Liver (tissue), 9 donors: Measurements from ENCODE around the gene GON4L. TPM values are rescaled to one million over a fixed set of nuclear protein-coding genes. Genes with fewer than 3 reads are reported as not detected.

Experiments used
- DNase-seq: peaks from one replicate; pipeline ENCODE4 v3.0.0-alpha.2; 2017; ENCODE audit warnings: low spot score
- H3K27ac ChIP-seq, 2 donors: one replicate each; pipeline ENCODE4 v1.7.0; 2013; ENCODE audit warnings: inconsistent platforms in 2 of 2, low read length in 2 of 2, control low read depth in 1 of 2, low read depth in 1 of 2, mild to moderate bottlenecking in 1 of 2
- H3K27me3 ChIP-seq, 4 donors: one replicate each; pipeline versions ENCODE4 v1.6.1 to v1.7.0; 2013; ENCODE audit warnings: low read length in 3 of 4, inconsistent platforms in 1 of 4, mild to moderate bottlenecking in 1 of 4, moderate library complexity in 1 of 4; ENCODE audit not compliant: control insufficient read depth in 4 of 4, insufficient read depth in 4 of 4
- H3K36me3 ChIP-seq, 4 donors: one replicate each; pipeline versions ENCODE4 v1.6.1 to v1.7.0; 2013; ENCODE audit warnings: low read length in 3 of 4, mild to moderate bottlenecking in 3 of 4, low read depth in 1 of 4, moderate library complexity in 1 of 4; ENCODE audit not compliant: control insufficient read depth in 4 of 4, insufficient read depth in 3 of 4
- H3K4me1 ChIP-seq, 4 donors: one replicate each; pipeline versions ENCODE4 v1.6.1 to v1.7.0; 2013; ENCODE audit warnings: low read length in 3 of 4, mild to moderate bottlenecking in 3 of 4, moderate library complexity in 1 of 4; ENCODE audit not compliant: control insufficient read depth in 4 of 4, insufficient read depth in 4 of 4
- H3K4me3 ChIP-seq, 3 donors: one replicate each; pipeline versions ENCODE4 v1.6.1 to v1.7.0; 2013; ENCODE audit warnings: low read length in 3 of 3, control low read depth in 1 of 3, low read depth in 1 of 3, mild to moderate bottlenecking in 1 of 3
- H3K9ac ChIP-seq, 2 donors: one replicate each; pipeline ENCODE4 v1.7.0; 2013; ENCODE audit warnings: low read length in 2 of 2, mild to moderate bottlenecking in 2 of 2, moderate library complexity in 2 of 2, control low read depth in 1 of 2, low read depth in 1 of 2
- H3K9me3 ChIP-seq, 4 donors: one replicate each; pipeline versions ENCODE4 v1.6.1 to v1.7.0; 2013; ENCODE audit warnings: low read length in 3 of 4; ENCODE audit not compliant: control insufficient read depth in 4 of 4
- ATF3 ChIP-seq: IDR thresholded peaks from 2 replicates; pipeline ENCODE4 v1.6.1; 2016; ENCODE audit warnings: antibody characterized with exemption
- CTCF ChIP-seq: fragments of 150-350 bp; IDR thresholded peaks from 2 replicates; pipeline ENCODE4 v1.5.1; 2017; ENCODE audit warnings: improper control_type of control experiment, low read depth, low read length; ENCODE audit not compliant: missing input control
- EGR1 ChIP-seq, 2 donors: IDR thresholded peaks; 2 replicates each; pipeline ENCODE4 v1.6.1; 2016 to 2018; ENCODE audit warnings: antibody characterized with exemption in 2 of 2, low read depth in 2 of 2
- FOXA1 ChIP-seq: IDR thresholded peaks from 2 replicates; pipeline ENCODE4 v1.6.1; 2016; ENCODE audit warnings: antibody characterized with exemption
- FOXA2 ChIP-seq: IDR thresholded peaks from 2 replicates; pipeline ENCODE4 v1.6.1; 2016; ENCODE audit warnings: antibody characterized with exemption
- GABPA ChIP-seq, 2 donors: IDR thresholded peaks in 1 of 2; conservative IDR thresholded peaks in 1 of 2; 2 replicates each; pipeline ENCODE4 v1.6.1; 2016; ENCODE audit warnings: antibody characterized with exemption in 2 of 2, mild to moderate bottlenecking in 1 of 2, moderate library complexity in 1 of 2
- HNF4A ChIP-seq, 2 donors: conservative IDR thresholded peaks; 2 replicates each; pipeline ENCODE4 v1.6.1; 2016; ENCODE audit warnings: antibody characterized with exemption in 2 of 2, mild to moderate bottlenecking in 2 of 2
- HNF4G ChIP-seq: IDR thresholded peaks from 2 replicates; pipeline ENCODE4 v1.6.1; 2016; ENCODE audit warnings: antibody characterized with exemption
- JUND ChIP-seq, 2 donors: IDR thresholded peaks; 2 replicates each; pipeline ENCODE4 v1.6.1; 2016; ENCODE audit warnings: antibody characterized with exemption in 2 of 2
- MAX ChIP-seq: IDR thresholded peaks from 2 replicates; pipeline ENCODE4 v1.6.1; 2016; ENCODE audit warnings: antibody characterized with exemption
- NR2F2 ChIP-seq: IDR thresholded peaks from 2 replicates; pipeline ENCODE4 v1.6.1; 2016; ENCODE audit warnings: antibody characterized with exemption
- RAD21 ChIP-seq, 2 donors: IDR thresholded peaks; 2 replicates each; pipeline ENCODE4 v1.6.1; 2016; ENCODE audit warnings: antibody characterized with exemption in 2 of 2, mild to moderate bottlenecking in 2 of 2
- REST ChIP-seq: IDR thresholded peaks from 2 replicates; pipeline ENCODE4 v1.6.1; 2016; ENCODE audit warnings: antibody characterized with exemption, mild to moderate bottlenecking
- RXRA ChIP-seq, 2 donors: IDR thresholded peaks; 2 replicates each; pipeline ENCODE4 v1.6.1; 2017 to 2018; ENCODE audit warnings: antibody characterized with exemption in 2 of 2, mild to moderate bottlenecking in 1 of 2
- SP1 ChIP-seq: IDR thresholded peaks from 2 replicates; pipeline ENCODE4 v1.6.1; 2018; ENCODE audit warnings: antibody characterized with exemption, mild to moderate bottlenecking
- TAF1 ChIP-seq: conservative IDR thresholded peaks from 2 replicates; pipeline ENCODE4 v1.6.1; 2016; ENCODE audit warnings: antibody characterized with exemption, mild to moderate bottlenecking
- YY1 ChIP-seq: IDR thresholded peaks from 2 replicates; pipeline ENCODE4 v1.6.1; 2016; ENCODE audit warnings: antibody characterized with exemption, mild to moderate bottlenecking
- ZBTB33 ChIP-seq: IDR thresholded peaks from 2 replicates; pipeline ENCODE4 v1.6.1; 2016; ENCODE audit warnings: antibody characterized with exemption
- WGBS: extraction: QIAGEN DNeasy Blood & Tissue Kit; methylation state at CpG from one replicate; pipeline ENCODE4 v1.1.7; 2013; 5-methylcytosine and 5-hydroxymethylcytosine counted together
- polyA plus RNA-seq, 2 donors: library from polyadenylated mRNA; stranded (reverse) in 1 of 2; unstranded in 1 of 2; fragments of 200-250 nt in 1 of 2; fragments of >200 nt in 1 of 2; fragmentation: Nextera tagmentation in 1 of 2; extraction: Ambion mirVana in 1 of 2; gene quantifications; one replicate each; pipeline versions ENCODE4 v1.2.1 to v1.2.3, GENCODE V29; 2013 to 2015
- total RNA-seq, 2 donors: library from RNA; depleted of rRNA; stranded (reverse); fragments of >200 nt; gene quantifications; one replicate each; pipeline ENCODE4 v1.2.3, GENCODE V29; 2014
- donor health status: healthy.
- donor health status: healthy.
- donor health status: healthy.
- donor health status: healthy.
- donor health status: healthy.

The GON4L gene
- total and polyA plus RNA-seq, 4 donors, result 5.7 to 26.2 (median 15.7) TPM

- TF ChIP-seq MAX, result no peak
- no peak for TF ChIP-seq SP1
- no peak for TF ChIP-seq FOXA1
- no peak for TF ChIP-seq ZBTB33
- TF ChIP-seq EGR1 (IDR thresholded peaks at IDR 0.05; ENCODE audit: low read depth in 2 of 2), result no peak
- TF ChIP-seq JUND (IDR thresholded peaks at IDR 0.05), result no peak
These were observed 32.6 kb upstream of the GON4L start (continued) for GRCh38 chr1:155889566-155889965.

- Histone ChIP-seq H3K4me1 (no peaks in the 10 kb centered on the region), H3K4me3 (no peak overlapping the region), H3K27ac (no peak overlapping the region), H3K27me3 (no peaks in the 10 kb centered on the region), H3K36me3 (no peaks in the 10 kb centered on the region), H3K9ac (no peak overlapping the region), H3K9me3 (no peaks in the 10 kb centered on the region)
- 96% methylated on average over 5 of the region's 5 CpGs for WGBS
- no peak for TF ChIP-seq FOXA1
- no peak for TF ChIP-seq SP1
- no peak for DNase-seq
These were observed 31.5 kb upstream of the GON4L start for GRCh38 chr1:155888481-155888880.

- Histone ChIP-seq H3K4me3 (no peak overlapping the region), H3K9me3 (no peaks in the 10 kb centered on the region), H3K27me3 (no peaks in the 10 kb centered on the region), H3K9ac (no peak overlapping the region), H3K4me1 (no peaks in the 10 kb centered on the region), H3K36me3 (no peaks in the 10 kb centered on the region), H3K27ac (no peak overlapping the region)
- no peak for TF ChIP-seq EGR1 (IDR thresholded peaks at IDR 0.05; ENCODE audit: low read depth in 2 of 2)
- TF ChIP-seq REST, result no peak
- no peak for TF ChIP-seq CTCF
- no peak for TF ChIP-seq HNF4G
- no peak for TF ChIP-seq FOXA1
- TF ChIP-seq HNF4A (conservative IDR thresholded peaks at IDR 0.05), result no peak
- TF ChIP-seq RXRA (IDR thresholded peaks at IDR 0.05), result no peak
- TF ChIP-seq MAX, result no peak
- TF ChIP-seq ZBTB33, result no peak
- TF ChIP-seq JUND (IDR thresholded peaks at IDR 0.05), result no peak
- TF ChIP-seq NR2F2, result no peak
- TF ChIP-seq RAD21 (IDR thresholded peaks at IDR 0.05), result no peak
- no peak for TF ChIP-seq YY1
- TF ChIP-seq GABPA (IDR thresholded peaks at IDR 0.05 in 1 of 2, conservative IDR thresholded peaks at IDR 0.05 in 1 of 2), result no peak
- TF ChIP-seq SP1, result no peak
- no peak for TF ChIP-seq FOXA2
- TF ChIP-seq ATF3, result no peak
- TF ChIP-seq TAF1, result no peak
- no peak for DNase-seq
These were observed 28.0 kb upstream of the GON4L start for GRCh38 chr1:155884982-155885381.
